GM19438 (cell line): ENCODE measurements around the gene POTEJ.
"Not testable (repeated sequence)": the region's sequence is repeated elsewhere in the genome, so short reads cannot be mapped to it uniquely, and the experiment has no call there.

Experiments used
- ATAC-seq: cut with Tn5 transposase; IDR thresholded peaks from one replicate; pipeline ENCODE4 v1.9.1; 2021; ENCODE audit warnings: low read depth; ENCODE audit not compliant: unreplicated experiment

The POTEJ gene

GRCh38 chr2:130611140-130611539, at the start of gene POTEJ:
Gene POTEJ, plus strand, starts transcription at chr2:130611440. Its CDS starts 93 bp downstream, at chr2:130611533.
- not testable (repeated sequence) for ATAC-seq

GRCh38 chr2:130566165-130566564, 45.1 kb upstream of the POTEJ start:
- ATAC-seq, result not testable (repeated sequence)

GRCh38 chr2:130571929-130572328, 39.3 kb upstream of the POTEJ start:
- ATAC-seq, result not testable (repeated sequence)

GRCh38 chr2:130574230-130574629, 37.0 kb upstream of the POTEJ start:
- ATAC-seq, result not testable (repeated sequence)

GRCh38 chr2:130576209-130576784, 34.9 kb upstream of the POTEJ start:
- ATAC-seq, result not testable (repeated sequence)

- ATAC-seq, result not testable (repeated sequence)
These were observed 33.7 kb upstream of the POTEJ start for GRCh38 chr2:130577559-130577958.

- ATAC-seq, result not testable (repeated sequence)
These were observed 32.1 kb upstream of the POTEJ start for GRCh38 chr2:130579121-130579520.

- ATAC-seq, result not testable (repeated sequence)
These were observed 29.7 kb upstream of the POTEJ start for GRCh38 chr2:130581491-130581890.

GRCh38 chr2:130582970-130583369, 28.3 kb upstream of the POTEJ start:
- not testable (repeated sequence) for ATAC-seq

GRCh38 chr2:130583582-130583981, 27.7 kb upstream of the POTEJ start:
- not testable (repeated sequence) for ATAC-seq

GRCh38 chr2:130584726-130585125, 26.5 kb upstream of the POTEJ start:
- ATAC-seq, result not testable (repeated sequence)

- not testable (repeated sequence) for ATAC-seq
These were observed 22.4 kb upstream of the POTEJ start for GRCh38 chr2:130588688-130589458.

- ATAC-seq, result not testable (repeated sequence)
These were observed 20.9 kb upstream of the POTEJ start for GRCh38 chr2:130590170-130590841.

- ATAC-seq, result not testable (repeated sequence)
These were observed 20.3 kb upstream of the POTEJ start for GRCh38 chr2:130590842-130591359.

- ATAC-seq, result not testable (repeated sequence)
These were observed 18.3 kb upstream of the POTEJ start for GRCh38 chr2:130592791-130593414.

- not testable (repeated sequence) for ATAC-seq
These were observed 17.2 kb upstream of the POTEJ start for GRCh38 chr2:130594011-130594410.

- not testable (repeated sequence) for ATAC-seq
These were observed 14.5 kb upstream of the POTEJ start for GRCh38 chr2:130596757-130597156.

GRCh38 chr2:130597994-130598393, 13.2 kb upstream of the POTEJ start:
- ATAC-seq, result not testable (repeated sequence)

GRCh38 chr2:130598463-130598862, 12.8 kb upstream of the POTEJ start:
- ATAC-seq, result not testable (repeated sequence)

- ATAC-seq, result not testable (repeated sequence)
These were observed 11.8 kb upstream of the POTEJ start, which contains the start of gene CFC1 for GRCh38 chr2:130599393-130599792. Gene CFC1, minus strand, starts transcription at chr2:130599575. Its CDS starts 288 bp downstream, at chr2:130599287.
